NCI-H345 treated with DMSO at 0.1 percent for 48 hours (cell line): ENCODE measurements around the gene RXRA.

Source experiments
- DNase-seq: peaks from one replicate; lab custom pipeline; 2025; ENCODE audit not compliant: unreplicated experiment; lab: John Stamatoyannopoulos, UW

Gene RXRA

GRCh38 chr9:134350416-134350994, 24.2 kb downstream of the RXRA start:
- DNase-seq = no peak

GRCh38 chr9:134351606-134352176, 25.4 kb downstream of the RXRA start:
- no peak for DNase-seq

DNA sequence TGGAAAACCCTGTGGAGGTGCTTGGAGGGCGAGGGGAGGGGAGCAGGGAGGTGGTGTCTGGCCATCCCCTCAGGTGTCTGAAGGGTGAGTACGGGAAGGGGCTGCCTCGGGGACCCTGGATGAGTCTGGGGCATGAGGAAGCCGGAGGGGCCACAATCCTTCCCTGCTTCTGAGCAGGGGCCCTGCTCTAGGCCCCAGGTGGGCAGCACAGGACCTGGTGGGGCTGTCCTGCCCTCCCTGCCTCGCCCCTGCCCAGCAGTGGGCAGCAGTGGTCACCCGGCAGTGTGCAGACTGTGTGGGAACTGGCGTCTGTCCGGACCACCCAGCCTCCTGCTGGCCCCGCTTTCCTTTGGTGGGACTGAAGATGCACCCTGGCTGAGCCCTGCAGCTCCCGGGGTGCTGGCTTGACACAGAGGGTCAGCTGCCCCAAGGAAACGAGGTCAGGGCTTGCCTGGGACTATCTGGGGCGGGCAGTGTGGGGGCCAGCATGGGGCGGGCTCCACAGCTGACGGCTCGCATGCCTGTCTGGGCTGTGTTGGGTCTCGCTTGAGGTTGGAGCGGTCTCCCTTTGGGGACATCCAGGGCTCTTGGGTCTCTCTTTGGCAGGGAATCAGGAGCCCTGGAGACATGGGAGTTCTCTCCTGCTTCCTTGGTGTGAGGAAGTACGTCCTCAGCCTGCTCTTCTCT, 26.1 kb downstream of the RXRA start:
- no peak for DNase-seq

DNA sequence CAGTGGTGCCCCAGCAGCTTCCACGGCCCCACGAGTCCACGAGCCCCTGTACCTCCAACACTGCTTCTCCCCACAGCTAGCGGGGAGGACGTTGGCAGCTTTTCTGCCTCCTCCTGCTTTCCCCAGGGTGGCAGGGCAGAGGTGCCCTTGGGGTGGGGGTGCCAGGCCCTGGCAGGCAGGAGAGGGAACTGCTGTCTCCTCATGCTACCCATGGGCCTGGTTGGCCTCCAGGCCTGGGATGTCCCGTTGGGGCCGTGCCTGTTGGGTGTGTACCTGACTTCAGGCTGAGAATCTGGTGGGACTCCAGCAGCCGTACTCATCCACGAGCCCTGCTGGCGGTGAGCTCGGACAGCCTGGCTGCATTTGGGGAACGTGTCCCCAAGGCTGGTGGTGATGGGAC, 27.3 kb downstream of the RXRA start:
- no peak for DNase-seq

GRCh38 chr9:134355158-134355557, 28.9 kb downstream of the RXRA start:
- no peak for DNase-seq

DNA sequence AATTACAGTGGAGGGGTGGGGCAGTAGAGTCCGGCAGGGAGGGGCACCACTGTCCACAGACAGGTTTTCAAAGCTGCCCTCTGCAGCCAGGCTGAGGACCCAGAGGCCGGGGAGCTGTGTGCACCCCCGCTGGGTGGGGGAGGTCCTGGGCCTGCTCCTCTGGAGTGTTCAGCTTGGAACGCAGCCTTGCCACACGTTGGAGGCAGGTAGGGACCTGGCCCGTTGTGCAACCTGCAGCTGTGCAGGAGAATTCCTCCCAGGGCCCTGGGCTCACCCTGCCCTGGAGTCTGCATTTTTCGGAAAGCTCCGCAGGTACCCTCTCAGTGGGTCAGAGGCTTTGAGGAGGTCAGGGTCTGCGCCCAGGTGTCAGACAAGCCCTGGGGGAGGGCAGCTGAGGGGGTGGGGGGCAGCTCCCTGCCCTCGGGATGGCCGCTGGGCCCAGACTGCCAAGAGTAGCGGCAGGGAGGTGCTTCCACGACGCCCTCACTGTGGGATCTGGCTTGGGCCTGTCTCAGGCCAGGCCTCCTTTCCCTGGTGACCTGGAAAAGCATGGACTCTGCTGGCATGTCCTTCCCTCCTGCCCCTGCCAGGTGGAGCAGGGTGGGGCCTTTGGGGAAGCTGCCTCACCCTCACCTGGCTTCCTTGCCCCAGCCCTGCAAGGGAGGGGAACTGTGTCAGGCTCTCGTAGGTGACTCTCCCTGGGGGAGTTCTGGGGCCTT, 29.5 kb downstream of the RXRA start:
- DNase-seq = no peak

- no peak for DNase-seq
Observed at GRCh38 chr9:134356496-134357470, 30.5 kb downstream of the RXRA start.

DNA sequence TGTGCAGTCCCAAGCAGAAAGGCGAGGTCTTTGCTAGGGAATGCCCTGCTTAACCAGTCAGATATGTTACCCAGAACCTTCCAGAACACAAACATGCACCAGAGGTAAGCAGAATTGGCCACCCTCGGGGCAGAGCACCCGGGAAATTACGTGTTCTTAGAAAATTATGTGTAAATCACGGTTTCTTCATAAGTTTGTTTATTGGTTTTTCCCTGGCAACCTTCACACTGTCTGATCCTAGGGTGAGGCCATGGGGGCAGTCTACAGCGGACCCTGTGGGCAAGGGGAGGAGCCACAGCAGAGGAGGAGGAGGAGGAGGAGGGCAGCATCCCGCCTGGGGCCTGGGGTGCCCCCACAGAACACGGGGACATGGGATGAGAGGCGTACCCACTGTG, 31.4 kb downstream of the RXRA start:
- no peak for DNase-seq

DNA sequence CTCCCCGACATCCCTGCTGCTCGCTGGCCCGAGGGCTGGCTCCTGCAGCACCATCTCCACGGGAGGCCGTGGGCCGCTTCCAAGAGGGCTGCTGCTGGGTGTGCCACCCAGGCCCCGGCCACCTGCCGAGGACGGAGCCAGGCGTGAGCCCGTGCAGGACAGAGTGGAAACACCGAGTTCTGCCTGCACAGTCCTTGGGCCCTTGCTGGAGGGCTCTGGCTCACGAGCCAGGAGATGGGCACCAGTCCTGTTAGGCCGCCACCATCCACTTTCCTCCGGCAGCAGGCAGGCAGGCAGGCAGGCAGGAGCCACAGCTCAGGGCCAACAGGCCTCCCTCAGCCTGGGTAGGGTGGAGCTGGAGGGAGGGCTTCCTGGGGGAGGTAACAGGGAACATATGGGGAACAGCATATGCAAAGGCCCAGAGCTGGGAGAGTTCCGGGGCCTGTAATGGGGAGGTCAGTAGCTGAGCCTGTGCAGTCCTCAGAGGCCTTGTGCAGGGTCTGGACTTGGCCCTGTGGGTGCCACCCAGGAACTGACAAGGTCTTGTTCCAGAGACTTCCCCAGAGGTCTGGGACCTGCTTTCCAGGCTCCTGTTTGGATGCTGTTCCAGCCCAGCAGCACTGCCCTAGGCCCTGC, 31.9 kb downstream of the RXRA start:
- DNase-seq = no peak

- peak; percentile 7 for DNase-seq
Observed at GRCh38 chr9:134358662-134359319, 32.5 kb downstream of the RXRA start.

- DNase-seq = no peak
Observed at GRCh38 chr9:134359493-134360179, 33.4 kb downstream of the RXRA start.

DNA sequence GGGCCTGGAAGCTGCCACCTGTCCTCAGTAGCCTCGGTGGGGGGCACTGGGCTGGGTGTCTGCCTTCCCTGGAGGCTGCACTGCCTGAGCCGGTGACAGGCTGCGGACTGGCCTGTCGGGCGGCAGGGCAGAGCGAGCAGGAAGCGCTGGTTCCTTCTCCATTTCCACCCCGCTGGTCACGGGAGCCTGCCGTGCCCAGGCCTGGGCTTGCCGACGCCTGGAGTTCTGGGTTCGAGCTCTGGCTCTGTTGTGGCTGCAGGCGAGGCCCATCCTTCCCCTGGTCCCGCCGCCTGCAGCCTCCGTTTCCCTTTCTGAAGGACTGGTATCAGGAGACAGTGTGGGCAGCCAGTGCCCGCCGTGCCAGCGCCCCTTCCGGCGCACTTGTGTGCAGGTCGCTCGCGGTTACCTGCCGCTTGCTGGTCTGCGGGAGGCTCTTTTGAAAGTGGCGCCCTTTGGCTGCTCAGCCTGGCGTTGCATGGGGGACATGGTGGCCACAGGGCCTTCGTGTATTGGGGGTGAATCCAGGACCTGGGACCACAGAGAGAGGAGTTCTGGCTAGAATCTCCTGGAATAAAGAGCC, 34.0 kb downstream of the RXRA start:
- DNase-seq = no peak

DNA sequence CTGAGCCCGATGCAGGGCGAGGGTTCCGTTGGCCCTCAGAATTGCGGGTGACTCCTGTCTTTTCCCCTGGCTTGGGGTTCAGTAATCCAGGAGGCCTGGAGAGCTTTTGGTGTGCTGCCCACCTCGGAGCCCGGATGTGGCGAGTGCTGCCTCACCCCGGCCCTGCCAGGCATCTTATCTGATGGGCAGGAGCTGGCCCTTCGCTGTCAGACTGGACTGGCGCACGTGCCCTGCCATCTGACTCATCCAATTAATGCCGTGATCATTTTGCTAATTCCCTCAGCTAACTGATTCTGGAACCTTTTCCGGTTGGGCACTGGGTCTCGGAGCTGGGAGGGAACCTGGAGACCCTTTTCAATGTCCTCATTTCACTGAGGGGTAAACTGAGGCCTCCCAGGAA, 34.6 kb downstream of the RXRA start:
- no peak for DNase-seq

GRCh38 chr9:134361426-134361825, 35.2 kb downstream of the RXRA start:
- no peak for DNase-seq

DNA sequence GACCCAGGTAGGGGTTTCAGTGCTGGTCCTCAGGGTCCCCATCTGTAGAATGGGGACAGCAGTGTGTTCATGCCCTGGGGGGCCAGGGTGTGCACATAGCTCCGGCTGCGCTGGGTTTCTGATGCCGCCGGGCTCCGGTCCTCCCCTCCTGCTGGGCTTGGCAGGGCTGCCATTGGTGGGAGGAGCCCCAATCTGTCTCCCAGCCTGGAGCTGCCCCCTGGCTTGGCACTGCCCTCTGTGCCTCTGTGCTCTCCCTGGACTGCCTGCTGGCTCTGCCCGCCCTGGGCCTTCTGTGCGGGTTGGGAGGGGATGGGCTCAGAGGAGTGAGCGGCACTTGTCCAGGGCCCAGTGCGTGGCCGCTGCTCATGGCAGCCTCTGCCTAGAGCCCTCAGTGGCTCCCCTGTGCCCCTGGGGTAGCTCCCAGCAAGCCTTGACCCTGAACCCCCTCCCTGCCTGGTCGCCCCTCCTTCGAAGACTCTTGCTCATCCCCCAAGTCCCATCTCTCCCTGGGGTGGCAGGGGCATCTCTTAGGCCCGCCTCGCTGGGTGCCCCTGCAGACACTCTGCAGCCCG, 35.7 kb downstream of the RXRA start:
- no peak for DNase-seq

- no peak for DNase-seq
Observed at GRCh38 chr9:134363450-134363849, 37.2 kb downstream of the RXRA start.

DNA sequence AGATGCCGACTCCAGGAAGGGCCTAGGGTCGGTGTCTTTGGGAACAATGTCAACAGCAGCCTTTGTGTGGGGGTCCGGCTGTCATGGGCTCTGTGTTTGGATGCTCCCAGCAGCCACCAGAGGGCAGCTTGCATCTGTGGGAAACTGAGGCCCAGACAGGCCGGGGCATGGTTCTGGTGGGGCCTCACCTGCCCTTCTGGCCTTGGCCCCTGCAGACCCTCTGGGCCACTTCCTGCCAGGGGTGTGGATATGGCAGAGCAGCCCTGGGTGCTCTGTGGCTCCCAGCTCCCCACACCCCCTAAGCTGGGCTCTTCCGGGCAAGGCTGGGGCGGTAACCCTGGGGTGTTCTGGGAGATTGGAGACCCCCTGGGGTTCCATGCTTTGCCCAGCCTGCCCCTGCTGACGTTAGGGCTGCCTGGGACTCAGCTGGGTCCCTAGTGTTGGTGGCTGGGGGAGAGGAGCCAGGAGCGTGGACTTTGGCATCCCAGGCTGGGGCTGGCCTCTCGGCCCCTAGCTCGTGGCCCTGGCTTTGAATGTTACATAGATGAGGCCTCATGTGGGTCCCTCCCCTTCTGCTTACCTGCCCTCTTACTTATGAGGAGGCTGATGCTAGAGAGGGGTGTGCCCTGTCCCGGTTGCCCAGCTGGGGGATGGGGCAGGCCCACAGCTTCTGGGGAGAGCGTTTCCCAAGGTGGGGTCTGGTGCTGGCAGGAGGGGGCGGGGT, 38.3 kb downstream of the RXRA start:
- no peak for DNase-seq

DNA sequence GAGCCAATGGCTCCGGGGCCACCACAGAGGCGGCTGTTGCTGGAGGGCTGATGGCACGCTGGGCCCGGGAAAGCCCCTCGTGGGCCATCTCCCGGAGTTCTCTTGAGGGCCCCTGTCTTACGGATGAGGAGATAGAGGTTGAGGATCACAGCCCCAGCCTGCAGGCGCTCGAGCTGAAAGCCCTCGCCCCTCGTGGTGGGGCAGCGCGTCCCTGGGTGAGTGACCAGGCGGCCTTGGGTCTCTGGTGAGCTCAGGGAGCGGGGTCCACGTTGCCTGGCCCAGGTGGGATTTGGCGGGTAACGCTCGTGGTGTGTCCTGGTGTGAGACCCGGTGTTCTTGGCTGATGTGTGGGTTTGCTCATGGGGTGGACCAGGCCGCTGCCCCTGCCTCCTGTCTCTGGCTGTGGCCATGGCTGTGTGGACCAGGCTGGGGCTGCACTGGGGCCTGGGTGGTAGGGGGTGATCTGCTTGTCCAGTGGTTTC, 38.9 kb downstream of the RXRA start:
- DNase-seq = no peak
